WTC11 (cell line): ENCODE measurements around the gene PHOSPHO2. TPM values are rescaled to one million over a fixed set of nuclear protein-coding genes. Genes with fewer than 3 reads are reported as not detected.

ENCODE experiments used
- ATAC-seq: fragments of 200-7000 bp; cut with Tn5 transposase; 2 replicates; pipeline ENCODE4 v1.10.0; 2021; ENCODE audit warnings: mild to moderate bottlenecking, moderate library complexity
- CTCF ChIA-PET: fragments of 300-600 bp; sonication (Branson Sonifier 250); formaldehyde crosslinking; loops from one replicate; lab custom pipeline; 2021; ENCODE audit warnings: antibody characterized with exemption; lab: Charles Lee
- POLR2A ChIA-PET: fragments of 350-600 bp; sonication (Branson Sonifier 250); formaldehyde crosslinking; loops from one replicate; lab custom pipeline; 2021; ENCODE audit warnings: antibody characterized with exemption; lab: Charles Lee
- DNase-seq: peaks from one replicate; pipeline ENCODE4 v3.0.0; 2021; ENCODE audit warnings: low spot score
- H3K27ac Mint-ChIP-seq: 2 replicates; pipeline ENCODE4 v1.8.0; 2021; ENCODE audit warnings: mixed read lengths
- H3K27me3 Mint-ChIP-seq: 2 replicates; pipeline ENCODE4 v1.8.0; 2021; ENCODE audit warnings: low read depth, mild to moderate bottlenecking, moderate library complexity, mixed read lengths
- H3K36me3 Mint-ChIP-seq: 2 replicates; pipeline ENCODE4 v1.8.0; 2021; ENCODE audit warnings: mixed read lengths
- H3K4me1 Mint-ChIP-seq: 2 replicates; pipeline ENCODE4 v1.8.0; 2022; ENCODE audit warnings: mixed read lengths
- H3K4me3 Mint-ChIP-seq: 2 replicates; pipeline ENCODE4 v1.8.0; 2021; ENCODE audit warnings: mild to moderate bottlenecking, moderate library complexity, mixed read lengths
- H3K9me3 Mint-ChIP-seq: 2 replicates; pipeline ENCODE4 v1.8.0; 2021; ENCODE audit warnings: mixed read lengths
- CBFB ChIP-seq: sonication (generic); formaldehyde crosslinking; IDR thresholded peaks from 2 replicates; pipeline ENCODE4 v1.8.1; 2022; ENCODE audit warnings: mild to moderate bottlenecking, low read depth, missing genetic modification reagents
- ELF4 ChIP-seq: sonication (generic); formaldehyde crosslinking; IDR thresholded peaks from 2 replicates; pipeline ENCODE4 v1.8.1; 2022; ENCODE audit warnings: low read depth, mild to moderate bottlenecking, moderate library complexity, missing genetic modification reagents
- FOXP1 ChIP-seq: sonication (generic); formaldehyde crosslinking; IDR thresholded peaks from 2 replicates; pipeline ENCODE4 v1.8.0; 2022; ENCODE audit warnings: missing genetic modification reagents, mild to moderate bottlenecking, moderate library complexity, borderline replicate concordance
- GRHL2 ChIP-seq: fragments of 250-450 bp; sonication (Bioruptor Pico); IDR thresholded peaks from 2 replicates; pipeline ENCODE4 v1.8.0; 2022; ENCODE audit warnings: mild to moderate bottlenecking, moderate library complexity; ENCODE audit not compliant: insufficient replicate concordance, severe bottlenecking
- JAZF1 ChIP-seq: fragments of 250-450 bp; sonication (Bioruptor Pico); IDR thresholded peaks from 2 replicates; pipeline ENCODE4 v1.9.0; 2021; ENCODE audit warnings: moderate library complexity, mild to moderate bottlenecking, inconsistent platforms
- PRRX2 ChIP-seq: fragments of 250-450 bp; sonication (Bioruptor Pico); IDR thresholded peaks from 2 replicates; pipeline ENCODE4 v1.8.0; 2021; ENCODE audit warnings: mild to moderate bottlenecking
- RELA ChIP-seq: sonication (generic); formaldehyde crosslinking; IDR thresholded peaks from 2 replicates; pipeline ENCODE4 v1.8.1; 2022; ENCODE audit warnings: missing genetic modification reagents, mild to moderate bottlenecking, borderline replicate concordance
- SOX15 ChIP-seq: fragments of 250-450 bp; sonication (Bioruptor Pico); IDR thresholded peaks from 2 replicates; pipeline ENCODE4 v1.9.0; 2021; ENCODE audit warnings: mild to moderate bottlenecking
- ZNF263 ChIP-seq: sonication (generic); formaldehyde crosslinking; IDR thresholded peaks from 2 replicates; pipeline ENCODE4 v1.8.1; 2022; ENCODE audit warnings: low read depth, mild to moderate bottlenecking, moderate library complexity, missing genetic modification reagents
- ZNF423 ChIP-seq: fragments of 250-450 bp; sonication (Bioruptor Pico); IDR thresholded peaks from 2 replicates; pipeline ENCODE4 v2.1.2; 2022; ENCODE audit warnings: mild to moderate bottlenecking, moderate library complexity
- total RNA-seq: library from RNA; stranded (reverse); gene quantifications from 3 replicates; pipeline ENCODE4 v1.2.3, GENCODE V29; 2021
- TF ChIP-seq, protein P1 (sequence below): sonication (generic); formaldehyde crosslinking; IDR thresholded peaks from 2 replicates; pipeline ENCODE4 v1.8.0; 2022; ENCODE audit warnings: mild to moderate bottlenecking, missing genetic modification reagents
- TF ChIP-seq, protein P2 (sequence below): sonication (generic); formaldehyde crosslinking; IDR thresholded peaks from 2 replicates; pipeline ENCODE4 v1.8.1; 2023; ENCODE audit warnings: mild to moderate bottlenecking, missing genetic modification reagents
- TF ChIP-seq, protein P3 (sequence below): sonication (generic); formaldehyde crosslinking; IDR thresholded peaks from 2 replicates; pipeline ENCODE4 v1.8.1; 2023; ENCODE audit warnings: mild to moderate bottlenecking, missing genetic modification reagents, moderate library complexity
- TF ChIP-seq, protein P4 (sequence below): sonication (generic); formaldehyde crosslinking; IDR thresholded peaks from 2 replicates; pipeline ENCODE4 v1.8.1; 2022; ENCODE audit warnings: mild to moderate bottlenecking, missing genetic modification reagents, moderate library complexity, borderline replicate concordance
- TF ChIP-seq, protein P5 (sequence below): sonication (generic); formaldehyde crosslinking; conservative IDR thresholded peaks from 2 replicates; pipeline ENCODE4 v1.8.1; 2023; ENCODE audit warnings: mild to moderate bottlenecking, low read depth, missing genetic modification reagents, moderate library complexity
- TF ChIP-seq, protein P6 (sequence below): sonication (generic); formaldehyde crosslinking; IDR thresholded peaks from 2 replicates; pipeline ENCODE4 v1.8.0; 2023; ENCODE audit warnings: missing genetic modification reagents
- TF ChIP-seq, protein P7 (sequence below): sonication (generic); formaldehyde crosslinking; IDR thresholded peaks from 2 replicates; pipeline ENCODE4 v1.8.0; 2022; ENCODE audit warnings: missing genetic modification reagents
- TF ChIP-seq, protein P8 (sequence below): sonication (generic); formaldehyde crosslinking; IDR thresholded peaks from 2 replicates; pipeline ENCODE4 v1.8.1; 2023; ENCODE audit warnings: mild to moderate bottlenecking, missing genetic modification reagents

The PHOSPHO2 gene
- total RNA-seq, 1 experiment from 2014 or later = 6.1 TPM

DNA sequence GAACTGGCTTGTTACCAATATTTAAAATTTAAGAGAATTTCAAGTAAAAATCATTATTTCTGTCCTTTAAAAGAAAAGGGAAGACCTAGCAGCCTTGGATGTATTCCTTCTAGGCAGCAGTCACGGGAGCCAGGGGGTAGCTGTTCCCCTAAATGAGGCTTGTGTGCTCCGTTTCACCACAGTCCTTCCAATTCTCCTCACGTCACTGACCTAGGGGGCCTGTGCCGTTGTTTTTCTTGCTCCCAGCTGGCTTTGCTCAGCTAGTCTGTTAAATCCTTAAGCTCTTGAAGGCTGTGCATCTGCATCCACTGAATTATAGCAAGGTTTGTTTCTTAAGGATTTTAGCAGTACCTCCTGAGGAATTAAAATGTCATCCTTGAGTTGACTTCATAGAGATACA, 49.3 kb downstream of the PHOSPHO2 start:
- no peak for ATAC-seq
- no peak for DNase-seq
- Mint-ChIP-seq H3K27ac (no peak overlapping the region), H3K4me3 (no peak overlapping the region), H3K27me3 (no peaks in the 10 kb centered on the region), H3K4me1 (peaks cover 7% of the 10 kb centered on the region), H3K36me3 (peaks cover 52% of the 10 kb centered on the region), H3K9me3 (no peaks in the 10 kb centered on the region)
- ChIA-PET CTCF (no interaction called here), POLR2A (no interaction called here)
- TF ChIP-seq ZNF423 (CRISPR knock-in tag) (no peak), RELA (CRISPR knock-in tag) (no peak), CBFB (CRISPR knock-in tag) (no peak)
- TF ChIP-seq, protein P1, sequence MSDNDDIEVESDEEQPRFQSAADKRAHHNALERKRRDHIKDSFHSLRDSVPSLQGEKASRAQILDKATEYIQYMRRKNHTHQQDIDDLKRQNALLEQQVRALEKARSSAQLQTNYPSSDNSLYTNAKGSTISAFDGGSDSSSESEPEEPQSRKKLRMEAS (CRISPR knock-in tag) = no peak
- TF ChIP-seq, protein P2, sequence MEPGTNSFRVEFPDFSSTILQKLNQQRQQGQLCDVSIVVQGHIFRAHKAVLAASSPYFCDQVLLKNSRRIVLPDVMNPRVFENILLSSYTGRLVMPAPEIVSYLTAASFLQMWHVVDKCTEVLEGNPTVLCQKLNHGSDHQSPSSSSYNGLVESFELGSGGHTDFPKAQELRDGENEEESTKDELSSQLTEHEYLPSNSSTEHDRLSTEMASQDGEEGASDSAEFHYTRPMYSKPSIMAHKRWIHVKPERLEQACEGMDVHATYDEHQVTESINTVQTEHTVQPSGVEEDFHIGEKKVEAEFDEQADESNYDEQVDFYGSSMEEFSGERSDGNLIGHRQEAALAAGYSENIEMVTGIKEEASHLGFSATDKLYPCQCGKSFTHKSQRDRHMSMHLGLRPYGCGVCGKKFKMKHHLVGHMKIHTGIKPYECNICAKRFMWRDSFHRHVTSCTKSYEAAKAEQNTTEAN (CRISPR knock-in tag) = no peak
- TF ChIP-seq, protein P3, sequence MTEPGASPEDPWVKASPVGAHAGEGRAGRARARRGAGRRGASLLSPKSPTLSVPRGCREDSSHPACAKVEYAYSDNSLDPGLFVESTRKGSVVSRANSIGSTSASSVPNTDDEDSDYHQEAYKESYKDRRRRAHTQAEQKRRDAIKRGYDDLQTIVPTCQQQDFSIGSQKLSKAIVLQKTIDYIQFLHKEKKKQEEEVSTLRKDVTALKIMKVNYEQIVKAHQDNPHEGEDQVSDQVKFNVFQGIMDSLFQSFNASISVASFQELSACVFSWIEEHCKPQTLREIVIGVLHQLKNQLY = no peak

DNA sequence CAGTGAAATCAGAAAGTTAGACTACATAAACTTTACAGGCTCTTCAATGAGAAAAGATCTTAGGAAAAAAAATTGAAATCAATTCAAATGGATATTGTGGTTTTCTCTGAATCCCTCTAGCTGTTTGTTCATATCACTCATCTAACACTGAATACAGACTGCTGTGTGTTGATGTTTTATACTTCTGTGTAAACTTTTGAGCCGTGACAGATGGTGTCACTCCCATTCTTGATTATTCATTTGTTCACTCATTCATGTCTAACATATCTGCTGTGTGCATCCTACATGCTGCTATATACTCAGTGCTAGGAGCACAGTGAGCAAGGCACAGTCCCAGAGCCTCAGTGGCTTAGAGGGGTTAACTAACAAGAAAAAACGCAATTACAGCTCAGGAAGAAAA, 52.0 kb downstream of the PHOSPHO2 start:
- CTCF ChIA-PET = no interaction called here
- POLR2A ChIA-PET = no interaction called here
- H3K36me3 Mint-ChIP-seq = peaks cover 57% of the 10 kb centered on the region
- TF ChIP-seq, protein P4, sequence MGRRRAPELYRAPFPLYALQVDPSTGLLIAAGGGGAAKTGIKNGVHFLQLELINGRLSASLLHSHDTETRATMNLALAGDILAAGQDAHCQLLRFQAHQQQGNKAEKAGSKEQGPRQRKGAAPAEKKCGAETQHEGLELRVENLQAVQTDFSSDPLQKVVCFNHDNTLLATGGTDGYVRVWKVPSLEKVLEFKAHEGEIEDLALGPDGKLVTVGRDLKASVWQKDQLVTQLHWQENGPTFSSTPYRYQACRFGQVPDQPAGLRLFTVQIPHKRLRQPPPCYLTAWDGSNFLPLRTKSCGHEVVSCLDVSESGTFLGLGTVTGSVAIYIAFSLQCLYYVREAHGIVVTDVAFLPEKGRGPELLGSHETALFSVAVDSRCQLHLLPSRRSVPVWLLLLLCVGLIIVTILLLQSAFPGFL (CRISPR knock-in tag) = no peak
- TF ChIP-seq ZNF423 (CRISPR knock-in tag) (no peak), JAZF1 (CRISPR knock-in tag) (no peak), ZNF263 (CRISPR knock-in tag) (no peak), SOX15 (CRISPR knock-in tag) (no peak), PRRX2 (CRISPR knock-in tag) (no peak), GRHL2 (CRISPR knock-in tag) (no peak), ELF4 (CRISPR knock-in tag) (no peak), FOXP1 (no peak)
- TF ChIP-seq, protein P5, sequence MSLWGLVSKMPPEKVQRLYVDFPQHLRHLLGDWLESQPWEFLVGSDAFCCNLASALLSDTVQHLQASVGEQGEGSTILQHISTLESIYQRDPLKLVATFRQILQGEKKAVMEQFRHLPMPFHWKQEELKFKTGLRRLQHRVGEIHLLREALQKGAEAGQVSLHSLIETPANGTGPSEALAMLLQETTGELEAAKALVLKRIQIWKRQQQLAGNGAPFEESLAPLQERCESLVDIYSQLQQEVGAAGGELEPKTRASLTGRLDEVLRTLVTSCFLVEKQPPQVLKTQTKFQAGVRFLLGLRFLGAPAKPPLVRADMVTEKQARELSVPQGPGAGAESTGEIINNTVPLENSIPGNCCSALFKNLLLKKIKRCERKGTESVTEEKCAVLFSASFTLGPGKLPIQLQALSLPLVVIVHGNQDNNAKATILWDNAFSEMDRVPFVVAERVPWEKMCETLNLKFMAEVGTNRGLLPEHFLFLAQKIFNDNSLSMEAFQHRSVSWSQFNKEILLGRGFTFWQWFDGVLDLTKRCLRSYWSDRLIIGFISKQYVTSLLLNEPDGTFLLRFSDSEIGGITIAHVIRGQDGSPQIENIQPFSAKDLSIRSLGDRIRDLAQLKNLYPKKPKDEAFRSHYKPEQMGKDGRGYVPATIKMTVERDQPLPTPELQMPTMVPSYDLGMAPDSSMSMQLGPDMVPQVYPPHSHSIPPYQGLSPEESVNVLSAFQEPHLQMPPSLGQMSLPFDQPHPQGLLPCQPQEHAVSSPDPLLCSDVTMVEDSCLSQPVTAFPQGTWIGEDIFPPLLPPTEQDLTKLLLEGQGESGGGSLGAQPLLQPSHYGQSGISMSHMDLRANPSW (CRISPR knock-in tag) = no peak
- TF ChIP-seq, protein P6, sequence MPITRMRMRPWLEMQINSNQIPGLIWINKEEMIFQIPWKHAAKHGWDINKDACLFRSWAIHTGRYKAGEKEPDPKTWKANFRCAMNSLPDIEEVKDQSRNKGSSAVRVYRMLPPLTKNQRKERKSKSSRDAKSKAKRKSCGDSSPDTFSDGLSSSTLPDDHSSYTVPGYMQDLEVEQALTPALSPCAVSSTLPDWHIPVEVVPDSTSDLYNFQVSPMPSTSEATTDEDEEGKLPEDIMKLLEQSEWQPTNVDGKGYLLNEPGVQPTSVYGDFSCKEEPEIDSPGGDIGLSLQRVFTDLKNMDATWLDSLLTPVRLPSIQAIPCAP (CRISPR knock-in tag) = no peak
- TF ChIP-seq, protein P7, sequence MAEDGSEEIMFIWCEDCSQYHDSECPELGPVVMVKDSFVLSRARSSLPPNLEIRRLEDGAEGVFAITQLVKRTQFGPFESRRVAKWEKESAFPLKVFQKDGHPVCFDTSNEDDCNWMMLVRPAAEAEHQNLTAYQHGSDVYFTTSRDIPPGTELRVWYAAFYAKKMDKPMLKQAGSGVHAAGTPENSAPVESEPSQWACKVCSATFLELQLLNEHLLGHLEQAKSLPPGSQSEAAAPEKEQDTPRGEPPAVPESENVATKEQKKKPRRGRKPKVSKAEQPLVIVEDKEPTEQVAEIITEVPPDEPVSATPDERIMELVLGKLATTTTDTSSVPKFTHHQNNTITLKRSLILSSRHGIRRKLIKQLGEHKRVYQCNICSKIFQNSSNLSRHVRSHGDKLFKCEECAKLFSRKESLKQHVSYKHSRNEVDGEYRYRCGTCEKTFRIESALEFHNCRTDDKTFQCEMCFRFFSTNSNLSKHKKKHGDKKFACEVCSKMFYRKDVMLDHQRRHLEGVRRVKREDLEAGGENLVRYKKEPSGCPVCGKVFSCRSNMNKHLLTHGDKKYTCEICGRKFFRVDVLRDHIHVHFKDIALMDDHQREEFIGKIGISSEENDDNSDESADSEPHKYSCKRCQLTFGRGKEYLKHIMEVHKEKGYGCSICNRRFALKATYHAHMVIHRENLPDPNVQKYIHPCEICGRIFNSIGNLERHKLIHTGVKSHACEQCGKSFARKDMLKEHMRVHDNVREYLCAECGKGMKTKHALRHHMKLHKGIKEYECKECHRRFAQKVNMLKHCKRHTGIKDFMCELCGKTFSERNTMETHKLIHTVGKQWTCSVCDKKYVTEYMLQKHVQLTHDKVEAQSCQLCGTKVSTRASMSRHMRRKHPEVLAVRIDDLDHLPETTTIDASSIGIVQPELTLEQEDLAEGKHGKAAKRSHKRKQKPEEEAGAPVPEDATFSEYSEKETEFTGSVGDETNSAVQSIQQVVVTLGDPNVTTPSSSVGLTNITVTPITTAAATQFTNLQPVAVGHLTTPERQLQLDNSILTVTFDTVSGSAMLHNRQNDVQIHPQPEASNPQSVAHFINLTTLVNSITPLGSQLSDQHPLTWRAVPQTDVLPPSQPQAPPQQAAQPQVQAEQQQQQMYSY (CRISPR knock-in tag) = no peak
- TF ChIP-seq, protein P8, sequence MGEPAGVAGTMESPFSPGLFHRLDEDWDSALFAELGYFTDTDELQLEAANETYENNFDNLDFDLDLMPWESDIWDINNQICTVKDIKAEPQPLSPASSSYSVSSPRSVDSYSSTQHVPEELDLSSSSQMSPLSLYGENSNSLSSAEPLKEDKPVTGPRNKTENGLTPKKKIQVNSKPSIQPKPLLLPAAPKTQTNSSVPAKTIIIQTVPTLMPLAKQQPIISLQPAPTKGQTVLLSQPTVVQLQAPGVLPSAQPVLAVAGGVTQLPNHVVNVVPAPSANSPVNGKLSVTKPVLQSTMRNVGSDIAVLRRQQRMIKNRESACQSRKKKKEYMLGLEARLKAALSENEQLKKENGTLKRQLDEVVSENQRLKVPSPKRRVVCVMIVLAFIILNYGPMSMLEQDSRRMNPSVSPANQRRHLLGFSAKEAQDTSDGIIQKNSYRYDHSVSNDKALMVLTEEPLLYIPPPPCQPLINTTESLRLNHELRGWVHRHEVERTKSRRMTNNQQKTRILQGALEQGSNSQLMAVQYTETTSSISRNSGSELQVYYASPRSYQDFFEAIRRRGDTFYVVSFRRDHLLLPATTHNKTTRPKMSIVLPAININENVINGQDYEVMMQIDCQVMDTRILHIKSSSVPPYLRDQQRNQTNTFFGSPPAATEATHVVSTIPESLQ (CRISPR knock-in tag) = no peak
- TF ChIP-seq, all 79 proteins: peak for 0
- ATAC-seq = no peak
- DNase-seq = no peak
- no peak overlapping the region for H3K4me3 Mint-ChIP-seq
- peaks cover 5% of the 10 kb centered on the region for H3K9me3 Mint-ChIP-seq
- H3K4me1 Mint-ChIP-seq = no peaks in the 10 kb centered on the region
- no peaks in the 10 kb centered on the region for H3K27me3 Mint-ChIP-seq
- no peak overlapping the region for H3K27ac Mint-ChIP-seq
